ENCODE data around the gene UBE2I. TPM values are rescaled to one million over a fixed set of nuclear protein-coding genes. Genes with fewer than 3 reads are reported as not detected.
"Not testable (repeated sequence)": the region's sequence is repeated elsewhere in the genome, so short reads cannot be mapped to it uniquely, and the experiment has no call there.

UBE2I gene
- total RNA-seq, 1 experiment from 2014 or later: 261 TPM

DNA sequence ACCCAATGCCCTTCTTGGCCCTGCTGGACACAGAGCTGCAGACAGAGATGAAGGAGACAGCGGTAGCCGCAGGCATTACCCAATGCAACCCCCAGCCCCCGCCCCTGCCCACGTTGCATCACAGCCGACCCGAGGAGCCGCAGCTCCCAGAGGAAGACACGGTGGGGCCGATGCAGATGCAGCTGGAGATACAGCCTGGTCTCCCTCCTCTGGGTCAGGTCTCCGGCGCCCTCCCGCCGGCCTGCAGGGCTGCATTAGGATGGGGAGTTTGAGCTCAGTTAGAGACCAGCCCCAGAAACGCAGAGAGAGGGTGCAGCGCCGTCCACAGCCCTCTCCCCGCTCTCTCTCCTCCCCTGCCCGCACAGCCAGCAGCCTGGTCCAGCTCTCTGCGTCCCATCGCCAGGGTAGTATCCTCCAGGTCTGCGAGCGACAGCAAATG is 19.4 kb upstream of the UBE2I start:
- Mint-ChIP-seq H3K4me3 (ENCODE audit: low read depth, unreplicated experiment) (no peak overlapping the region), H3K4me1 (ENCODE audit: low read depth, unreplicated experiment) (peaks cover 21% of the 10 kb centered on the region), H3K27ac (ENCODE audit: unreplicated experiment) (no peak overlapping the region), H3K9me3 (ENCODE audit: low read depth, unreplicated experiment) (no peaks in the 10 kb centered on the region), H3K27me3 (ENCODE audit: unreplicated experiment) (peaks cover 67% of the 10 kb centered on the region), H3K36me3 (ENCODE audit: insufficient read depth, unreplicated experiment) (peaks cover 5% of the 10 kb centered on the region)
- intact Hi-C loops (cut with micrococcal nuclease; ENCODE audit: unreplicated experiment): no loop called here
- CTCF ChIA-PET: interaction anchor here (0.6 kb wide), 1 partner anchor 108 kb away, joined by 5 read pairs; no protein-coding TSS in a partner anchor
- BruUV-seq (replicated peaks): no TSS peak
- TF ChIP-seq, protein P1, sequence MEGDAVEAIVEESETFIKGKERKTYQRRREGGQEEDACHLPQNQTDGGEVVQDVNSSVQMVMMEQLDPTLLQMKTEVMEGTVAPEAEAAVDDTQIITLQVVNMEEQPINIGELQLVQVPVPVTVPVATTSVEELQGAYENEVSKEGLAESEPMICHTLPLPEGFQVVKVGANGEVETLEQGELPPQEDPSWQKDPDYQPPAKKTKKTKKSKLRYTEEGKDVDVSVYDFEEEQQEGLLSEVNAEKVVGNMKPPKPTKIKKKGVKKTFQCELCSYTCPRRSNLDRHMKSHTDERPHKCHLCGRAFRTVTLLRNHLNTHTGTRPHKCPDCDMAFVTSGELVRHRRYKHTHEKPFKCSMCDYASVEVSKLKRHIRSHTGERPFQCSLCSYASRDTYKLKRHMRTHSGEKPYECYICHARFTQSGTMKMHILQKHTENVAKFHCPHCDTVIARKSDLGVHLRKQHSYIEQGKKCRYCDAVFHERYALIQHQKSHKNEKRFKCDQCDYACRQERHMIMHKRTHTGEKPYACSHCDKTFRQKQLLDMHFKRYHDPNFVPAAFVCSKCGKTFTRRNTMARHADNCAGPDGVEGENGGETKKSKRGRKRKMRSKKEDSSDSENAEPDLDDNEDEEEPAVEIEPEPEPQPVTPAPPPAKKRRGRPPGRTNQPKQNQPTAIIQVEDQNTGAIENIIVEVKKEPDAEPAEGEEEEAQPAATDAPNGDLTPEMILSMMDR (IDR thresholded peaks at IDR 0.05; ENCODE audit: unreplicated experiment): no peak
- no peak for DNase-seq

DNA sequence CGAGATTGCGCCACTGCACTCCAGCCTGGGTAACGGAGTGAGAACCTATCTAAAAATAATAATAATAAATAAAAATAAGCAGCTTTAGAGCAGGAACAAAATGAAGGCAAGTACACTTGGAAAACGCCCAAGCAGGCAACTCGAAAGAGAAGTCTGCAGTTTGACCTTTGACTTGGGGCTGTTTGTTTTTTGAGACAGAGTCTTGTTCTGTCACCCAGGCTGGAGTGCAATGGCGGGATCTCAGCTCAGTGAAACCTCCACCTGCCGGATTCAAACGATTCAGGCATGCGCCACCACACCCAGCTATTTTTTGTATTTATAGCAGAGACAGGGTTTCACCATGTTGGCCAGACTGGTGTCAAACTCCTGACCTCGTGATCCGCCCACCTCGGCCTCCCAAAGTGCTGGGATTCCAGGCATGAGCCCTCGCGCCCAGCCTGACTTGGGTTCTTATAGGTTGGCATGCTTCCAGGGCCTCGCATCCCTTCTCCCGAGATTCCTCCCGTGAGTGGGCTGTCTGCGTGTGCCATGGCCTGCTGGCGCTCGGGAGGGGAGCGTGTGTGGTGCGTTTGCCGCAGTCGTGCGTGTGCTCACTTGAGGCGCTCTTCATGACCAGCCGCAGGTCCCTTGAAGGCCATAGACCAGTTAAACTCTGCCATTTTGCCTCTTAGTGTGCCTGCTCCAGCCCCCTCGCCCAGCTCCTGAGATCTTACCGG is 18.4 kb upstream of the UBE2I start:
- Mint-ChIP-seq H3K4me3 (ENCODE audit: low read depth, unreplicated experiment) (no peak overlapping the region), H3K27ac (ENCODE audit: unreplicated experiment) (no peak overlapping the region), H3K27me3 (ENCODE audit: unreplicated experiment) (peaks cover 58% of the 10 kb centered on the region), H3K9me3 (ENCODE audit: low read depth, unreplicated experiment) (no peaks in the 10 kb centered on the region), H3K4me1 (ENCODE audit: low read depth, unreplicated experiment) (peaks cover 21% of the 10 kb centered on the region), H3K36me3 (ENCODE audit: insufficient read depth, unreplicated experiment) (peaks cover 5% of the 10 kb centered on the region)
- no TSS peak for BruUV-seq (replicated peaks)
- intact Hi-C loops (cut with micrococcal nuclease; ENCODE audit: unreplicated experiment): no loop called here
- CTCF ChIA-PET: interaction anchor here (1.2 kb wide), 1 partner anchor 11 kb away, joined by 3 read pairs; no protein-coding TSS in a partner anchor
- DNase-seq: no peak
- TF ChIP-seq, protein P1 (IDR thresholded peaks at IDR 0.05; ENCODE audit: unreplicated experiment): no peak

DNA sequence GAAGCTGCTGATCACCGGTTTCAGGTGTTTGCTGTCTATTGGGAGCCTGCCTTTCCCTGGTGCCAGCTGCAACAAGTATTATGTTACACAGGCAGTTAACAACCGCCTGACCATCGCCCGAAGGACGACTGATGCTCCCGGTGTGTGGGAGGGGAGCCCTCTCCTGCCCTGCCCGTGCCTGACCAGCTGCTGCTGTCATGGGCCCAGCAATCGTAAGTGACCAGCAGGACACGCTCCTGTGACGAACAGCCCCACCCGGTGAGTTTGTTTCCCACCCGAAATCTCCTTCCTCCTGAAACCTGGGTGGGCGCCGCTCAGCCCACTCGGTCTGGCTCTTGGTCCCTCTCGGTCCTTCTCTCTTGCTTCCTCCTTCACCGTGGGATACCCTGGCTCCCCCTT is 17.9 kb upstream of the UBE2I start:
- H3K27me3 Mint-ChIP-seq (ENCODE audit: unreplicated experiment): peaks cover 52% of the 10 kb centered on the region
- CTCF ChIA-PET: interaction anchor here (1.2 kb wide), 1 partner anchor 12 kb away, joined by 3 read pairs; no protein-coding TSS in a partner anchor
- intact Hi-C loops (cut with micrococcal nuclease; ENCODE audit: unreplicated experiment): no loop called here
- H3K36me3 Mint-ChIP-seq (ENCODE audit: insufficient read depth, unreplicated experiment): peaks cover 5% of the 10 kb centered on the region
- TF ChIP-seq, protein P1 (IDR thresholded peaks at IDR 0.05; ENCODE audit: unreplicated experiment): no peak
- BruUV-seq (replicated peaks): no TSS peak
- no peak overlapping the region for H3K27ac Mint-ChIP-seq (ENCODE audit: unreplicated experiment)
- peaks cover 23% of the 10 kb centered on the region for H3K4me1 Mint-ChIP-seq (ENCODE audit: low read depth, unreplicated experiment)
- no peaks in the 10 kb centered on the region for H3K9me3 Mint-ChIP-seq (ENCODE audit: low read depth, unreplicated experiment)
- no peak overlapping the region for H3K4me3 Mint-ChIP-seq (ENCODE audit: low read depth, unreplicated experiment)
- no peak for DNase-seq

DNA sequence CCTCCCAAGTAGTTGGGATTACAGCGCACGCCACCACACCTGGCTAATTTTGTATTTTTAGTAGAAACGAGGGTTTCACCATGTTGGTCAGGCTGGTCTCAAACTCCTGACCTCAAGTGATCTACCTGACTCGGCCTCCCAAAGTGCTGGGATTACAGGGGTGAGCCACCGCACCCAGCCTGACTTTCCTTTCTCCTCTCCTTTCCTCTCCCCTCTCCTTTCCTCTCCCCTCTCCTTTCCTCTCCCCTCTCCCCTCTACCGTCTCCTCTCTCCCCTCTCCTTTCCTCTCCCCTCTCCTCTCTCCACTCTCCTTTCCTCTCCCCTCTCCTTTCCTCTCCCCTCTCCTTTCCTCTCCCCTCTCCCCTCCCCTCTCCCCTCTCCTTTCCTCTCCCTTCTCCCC is 17.2 kb upstream of the UBE2I start:
- H3K27ac Mint-ChIP-seq (ENCODE audit: unreplicated experiment); BruUV-seq (replicated peaks); DNase-seq; CTCF ChIA-PET; intact Hi-C loops (cut with micrococcal nuclease; ENCODE audit: unreplicated experiment); H3K9me3 Mint-ChIP-seq (ENCODE audit: low read depth, unreplicated experiment); H3K4me3 Mint-ChIP-seq (ENCODE audit: low read depth, unreplicated experiment): not testable (repeated sequence)
- peaks cover 30% of the 10 kb centered on the region for H3K4me1 Mint-ChIP-seq (ENCODE audit: low read depth, unreplicated experiment)
- peaks cover 46% of the 10 kb centered on the region for H3K27me3 Mint-ChIP-seq (ENCODE audit: unreplicated experiment)
- H3K36me3 Mint-ChIP-seq (ENCODE audit: insufficient read depth, unreplicated experiment): peaks cover 11% of the 10 kb centered on the region

DNA sequence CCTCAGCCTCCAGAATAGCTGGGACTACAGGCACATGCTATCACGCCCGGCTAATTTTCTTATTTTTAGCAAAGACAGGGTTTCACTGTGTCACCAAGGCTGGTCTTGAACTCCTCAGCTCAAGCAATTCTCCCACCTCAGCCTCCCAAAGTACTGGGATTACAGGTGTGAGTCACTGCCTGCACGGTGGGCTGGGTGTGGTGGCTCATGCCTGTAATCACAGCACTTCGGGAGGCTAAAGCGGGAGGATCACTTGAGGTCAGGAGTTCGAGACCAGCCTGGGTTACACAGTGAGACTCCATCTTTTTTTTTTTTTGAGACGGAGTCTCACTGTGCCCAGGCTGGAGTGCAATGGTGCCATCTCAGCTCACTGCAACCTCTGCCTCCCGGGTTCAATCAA is 16.6 kb upstream of the UBE2I start:
- H3K36me3 Mint-ChIP-seq (ENCODE audit: insufficient read depth, unreplicated experiment): peaks cover 11% of the 10 kb centered on the region
- DNase-seq; CTCF ChIA-PET; H3K9me3 Mint-ChIP-seq (ENCODE audit: low read depth, unreplicated experiment); intact Hi-C loops (cut with micrococcal nuclease; ENCODE audit: unreplicated experiment); BruUV-seq (replicated peaks); H3K4me3 Mint-ChIP-seq (ENCODE audit: low read depth, unreplicated experiment): not testable (repeated sequence)
- peaks cover 40% of the 10 kb centered on the region for H3K27me3 Mint-ChIP-seq (ENCODE audit: unreplicated experiment)
- H3K4me1 Mint-ChIP-seq (ENCODE audit: low read depth, unreplicated experiment): peaks cover 35% of the 10 kb centered on the region
- peak overlapping the region; percentile 39 for H3K27ac Mint-ChIP-seq (ENCODE audit: unreplicated experiment)

All from Calu3 (cell line).